Measurements from ENCODE around the gene HLA-DOA.

Gene HLA-DOA

GRCh38 chr6:33008944-33009861 lies at the start of gene HLA-DOA:
TSS of gene HLA-DOA (minus strand) at chr6:33009591.
- no peak for DNase-seq (ENCODE audit: low read depth in 3 of 3, low spot score in 1 of 3)

DNA sequence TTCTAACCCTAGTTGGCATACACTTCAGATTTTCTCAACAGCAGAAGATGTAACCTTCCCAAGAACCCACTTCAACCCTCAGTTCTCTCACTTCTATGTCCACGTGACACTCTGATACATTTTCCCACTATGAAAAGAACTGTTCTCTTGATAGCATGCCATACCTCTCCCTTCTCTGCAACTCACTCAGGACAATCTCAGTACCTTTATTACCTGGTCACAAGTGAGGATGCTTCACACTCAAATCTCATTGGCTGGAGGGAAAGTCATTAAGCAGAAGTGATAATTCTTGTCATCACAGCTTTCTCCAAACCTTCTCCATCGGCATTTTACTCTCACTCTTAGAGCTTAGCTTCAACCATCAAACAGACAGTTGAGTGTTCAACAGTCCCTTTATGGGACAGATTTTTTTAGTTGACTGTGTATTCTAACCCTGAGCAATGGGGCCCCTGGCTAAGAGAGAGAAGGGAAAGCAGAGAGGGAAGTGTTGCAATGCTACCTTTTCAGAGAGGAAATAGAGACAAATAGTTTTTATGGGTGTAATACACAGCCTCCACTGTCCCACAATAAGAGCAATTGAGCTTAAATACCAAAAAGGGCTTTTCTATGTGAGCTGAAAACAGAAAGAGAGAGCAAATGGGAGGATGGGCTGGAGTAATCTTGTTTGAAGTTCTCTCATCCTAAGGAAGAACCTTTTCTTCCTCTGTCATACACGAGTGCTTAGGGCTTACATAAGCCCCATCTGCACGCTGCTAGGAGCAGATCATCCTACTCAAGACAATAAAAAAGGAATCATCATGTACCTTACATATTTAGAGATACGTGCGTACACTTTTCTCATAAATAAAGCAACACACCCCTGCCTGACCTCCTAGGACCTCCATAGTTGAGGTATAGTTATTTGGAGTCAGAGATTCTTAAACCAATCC lies 48.1 kb upstream of the HLA-DOA start:
- DNase-seq (ENCODE audit: low read depth in 3 of 3, low spot score in 1 of 3), result no peak

GRCh38 chr6:33053230-33053629 lies 43.8 kb upstream of the HLA-DOA start:
- DNase-seq (ENCODE audit: low read depth in 3 of 3, low spot score in 1 of 3), result no peak

- no peak for DNase-seq (ENCODE audit: low read depth in 3 of 3, low spot score in 1 of 3)
Measured at GRCh38 chr6:33052627-33053026, 43.2 kb upstream of the HLA-DOA start.

GRCh38 chr6:33050014-33050810 lies 40.8 kb upstream of the HLA-DOA start:
- no peak for DNase-seq (ENCODE audit: low read depth in 3 of 3, low spot score in 1 of 3)

DNA sequence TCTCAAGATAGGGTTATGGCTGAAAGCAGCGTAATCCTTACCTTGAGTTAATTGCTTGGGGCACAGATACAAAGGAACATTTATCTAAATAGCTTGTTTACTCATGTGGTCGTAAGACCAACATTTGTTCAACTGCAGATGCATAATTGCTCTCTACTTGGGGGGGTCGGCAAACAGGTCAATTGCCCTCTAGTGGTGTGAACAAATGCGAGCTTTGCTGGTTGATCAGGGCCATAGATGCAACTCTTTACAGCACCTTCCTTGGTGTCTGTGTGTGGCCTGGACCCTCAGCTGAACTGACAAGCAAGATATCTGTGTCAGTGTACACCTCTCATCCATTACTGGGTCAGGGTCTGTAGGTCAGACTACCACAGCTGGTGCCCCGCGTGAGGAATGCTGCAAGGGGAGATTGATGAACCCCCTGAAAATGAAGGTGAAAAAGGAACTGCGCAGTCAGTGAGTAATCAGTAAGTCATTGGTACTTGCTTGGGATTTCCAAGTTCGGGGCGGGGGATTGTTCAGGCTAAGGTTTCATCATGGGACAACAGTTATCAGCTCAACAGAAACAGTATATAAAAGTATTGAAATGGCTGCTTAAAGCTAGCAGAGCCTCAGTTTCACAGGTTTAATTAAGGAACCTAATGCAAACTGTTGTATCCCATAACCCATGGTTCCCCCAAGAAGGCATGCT lies 40.1 kb upstream of the HLA-DOA start:
- DNase-seq (ENCODE audit: low read depth in 3 of 3, low spot score in 1 of 3), result no peak

DNA sequence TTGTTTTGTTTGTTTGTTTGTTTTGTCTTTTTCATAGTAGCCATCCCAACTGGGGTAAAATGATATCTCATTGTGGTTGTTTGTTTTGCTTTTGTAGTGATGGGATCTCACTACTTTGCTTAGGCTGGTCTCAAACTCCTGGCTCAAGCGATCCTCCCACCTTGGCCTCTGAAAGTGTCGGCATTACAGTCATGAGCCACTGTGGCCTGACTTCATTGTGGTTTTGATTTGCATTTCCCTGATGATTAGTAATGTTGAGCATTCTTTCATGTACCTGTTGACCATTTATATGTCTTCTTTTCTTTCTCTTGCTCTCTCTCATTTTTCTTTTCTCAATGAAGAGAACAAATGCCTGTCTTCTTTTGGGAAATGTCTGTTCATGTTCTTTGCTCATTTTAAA lies 30.8 kb upstream of the HLA-DOA start:
- DNase-seq (ENCODE audit: low read depth in 3 of 3, low spot score in 1 of 3), result no peak

GRCh38 chr6:33036535-33036934 lies 27.1 kb upstream of the HLA-DOA start:
- no peak for DNase-seq (ENCODE audit: low read depth in 3 of 3, low spot score in 1 of 3)

DNA sequence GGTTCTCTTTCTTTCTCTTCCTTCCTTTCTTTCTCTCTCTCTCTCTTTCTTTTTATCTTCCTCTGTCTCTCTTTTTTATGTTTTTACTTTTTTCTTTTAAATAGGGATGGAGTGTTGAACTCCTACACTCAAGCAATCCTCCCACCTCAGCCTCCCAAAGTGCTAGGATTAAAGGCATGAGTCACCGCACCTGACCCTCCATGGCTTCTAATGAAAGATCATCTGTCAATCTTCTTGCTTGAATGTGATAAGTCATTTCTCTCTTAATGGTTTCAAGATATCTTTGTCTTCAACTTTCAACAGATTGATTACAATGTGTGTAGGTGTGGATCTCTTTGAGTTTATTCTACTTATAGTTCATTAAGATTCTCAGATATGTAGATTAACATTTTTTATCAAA lies 25.2 kb upstream of the HLA-DOA start:
- DNase-seq (ENCODE audit: low read depth in 3 of 3, low spot score in 1 of 3), result no peak

- DNase-seq (ENCODE audit: low read depth in 3 of 3, low spot score in 1 of 3), result no peak
Measured at GRCh38 chr6:33030245-33030644, 20.9 kb upstream of the HLA-DOA start.

- no peak for DNase-seq (ENCODE audit: low read depth in 3 of 3, low spot score in 1 of 3)
Measured at GRCh38 chr6:33029328-33030184, 20.2 kb upstream of the HLA-DOA start.

DNA sequence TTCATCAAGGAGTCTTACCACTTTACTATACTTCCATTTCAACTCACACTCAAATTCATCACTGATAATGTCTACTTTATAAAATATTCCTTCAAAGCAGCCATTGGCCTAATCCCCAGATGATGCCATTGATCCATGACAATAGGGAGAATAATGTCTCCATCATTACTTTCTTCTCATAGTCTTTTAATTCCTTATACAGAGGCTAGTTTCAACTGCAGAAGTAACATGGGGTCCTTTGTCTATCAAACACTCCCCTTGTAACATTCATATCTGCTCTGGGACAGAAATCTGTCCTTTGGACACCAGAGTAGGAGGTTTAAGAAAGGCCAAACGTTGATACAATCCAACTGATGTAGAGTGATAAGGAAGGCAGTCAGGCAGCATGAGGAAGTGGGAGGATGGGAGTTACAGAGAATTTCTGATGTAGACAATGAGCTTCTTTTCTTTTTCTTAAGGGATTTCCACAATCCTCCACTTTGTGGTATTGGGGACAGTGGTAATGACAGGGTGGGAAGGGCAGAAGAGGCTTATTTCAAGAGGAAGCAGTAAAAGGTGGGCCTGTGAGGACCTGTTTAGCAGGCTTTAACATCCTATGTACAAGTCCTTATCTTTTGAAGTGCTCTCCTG lies 18.9 kb upstream of the HLA-DOA start:
- DNase-seq (ENCODE audit: low read depth in 3 of 3, low spot score in 1 of 3), result no peak

- no peak for DNase-seq (ENCODE audit: low read depth in 3 of 3, low spot score in 1 of 3)
Measured at GRCh38 chr6:33024521-33024920, 15.1 kb upstream of the HLA-DOA start.

GRCh38 chr6:33023536-33023935 lies 14.1 kb upstream of the HLA-DOA start:
- DNase-seq (ENCODE audit: low read depth in 3 of 3, low spot score in 1 of 3), result no peak

DNA sequence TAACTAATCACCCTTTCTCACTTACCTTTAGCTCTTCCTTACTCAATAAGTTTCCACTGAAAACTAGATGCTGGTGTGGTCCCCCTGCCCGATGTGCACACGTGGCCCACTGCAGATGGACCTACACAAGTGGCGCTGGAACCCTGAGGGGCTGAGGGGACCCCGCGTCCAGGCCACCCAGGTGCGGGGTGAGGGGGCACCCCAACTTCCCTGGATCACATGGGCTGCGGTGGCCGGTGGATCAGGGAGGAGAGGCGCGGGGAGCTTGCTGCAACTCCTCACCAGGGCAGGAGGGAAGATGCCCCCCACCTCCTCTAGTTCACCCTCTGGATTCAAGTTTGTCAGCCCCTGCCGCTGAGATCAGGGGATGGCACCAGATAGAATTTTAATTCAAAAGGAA lies 12.5 kb upstream of the HLA-DOA start:
- DNase-seq (ENCODE audit: low read depth in 3 of 3, low spot score in 1 of 3), result no peak

DNA sequence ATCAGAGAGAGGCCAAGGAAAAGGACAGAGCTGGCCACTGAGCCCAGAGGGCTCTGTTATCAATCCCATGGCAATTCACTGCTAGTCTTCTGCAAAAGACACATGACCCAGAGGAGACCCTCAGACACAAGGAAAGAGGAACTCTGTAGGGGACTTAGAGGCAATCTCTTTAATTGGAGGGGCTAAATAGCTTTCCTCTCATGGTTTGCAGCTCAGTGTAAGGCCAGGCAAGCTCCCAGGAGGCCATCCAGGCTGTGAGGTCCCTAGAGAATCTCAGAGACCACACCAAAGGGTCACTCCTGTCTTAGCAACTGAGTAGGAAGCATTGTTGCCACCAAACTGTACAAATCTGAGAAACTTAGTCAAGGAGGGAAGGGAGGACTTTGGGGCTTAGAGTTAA lies 10.0 kb upstream of the HLA-DOA start:
- no peak for DNase-seq (ENCODE audit: low read depth in 3 of 3, low spot score in 1 of 3)

- no peak for DNase-seq (ENCODE audit: low read depth in 3 of 3, low spot score in 1 of 3)
Measured at GRCh38 chr6:33018904-33019303, 9.5 kb upstream of the HLA-DOA start.

DNA sequence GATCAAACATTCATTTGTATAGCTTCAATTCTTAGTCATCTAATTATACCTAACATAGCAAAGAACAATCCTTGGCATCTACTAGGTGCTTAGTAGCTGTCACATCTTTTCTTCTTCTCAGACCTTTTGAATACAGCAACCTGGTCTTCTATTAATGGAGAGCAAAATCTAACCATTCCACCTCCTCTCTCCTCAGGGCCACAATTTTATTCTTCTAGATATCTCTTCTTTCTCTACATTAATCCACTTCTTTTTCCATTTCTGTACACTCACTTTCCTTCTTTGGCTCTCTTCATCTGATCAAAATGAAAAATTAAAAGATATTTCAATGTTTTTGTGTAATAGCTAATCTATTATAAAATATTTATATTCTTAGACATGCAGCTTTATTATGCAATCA lies 9.0 kb upstream of the HLA-DOA start:
- no peak for DNase-seq (ENCODE audit: low read depth in 3 of 3, low spot score in 1 of 3)

DNA sequence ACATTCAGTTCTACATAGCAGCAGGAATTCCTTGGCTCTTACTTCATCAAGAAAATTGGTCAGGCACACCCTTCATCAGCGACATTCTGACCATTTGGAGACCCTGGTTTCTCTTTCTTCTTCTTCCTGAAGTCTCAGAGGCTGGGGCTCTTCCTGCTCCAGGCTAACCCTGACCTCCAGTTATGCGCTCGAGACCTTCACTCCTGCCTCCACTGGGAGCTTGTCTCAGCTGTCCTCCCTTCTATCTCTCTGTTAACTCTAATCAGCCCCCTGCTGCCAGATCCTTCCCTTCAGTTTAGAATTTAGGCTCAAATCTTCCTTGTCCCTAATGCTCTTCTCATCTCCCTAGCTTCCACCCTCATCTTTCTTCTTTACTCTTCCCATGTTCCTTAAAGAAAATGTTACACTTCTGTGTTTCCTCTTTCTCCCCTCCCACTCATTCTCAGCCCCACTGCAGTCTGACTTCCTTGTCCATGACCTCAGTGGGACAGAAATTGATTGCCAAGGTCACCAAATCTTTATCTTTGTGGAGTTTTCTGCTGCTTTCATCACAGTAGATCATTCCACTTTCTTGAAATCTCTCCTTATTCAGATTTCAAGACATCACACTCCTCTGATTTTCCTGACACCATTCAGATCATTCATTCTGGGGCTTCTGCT lies 8.4 kb upstream of the HLA-DOA start:
- no peak for DNase-seq (ENCODE audit: low read depth in 3 of 3, low spot score in 1 of 3)

Measured in stimulated activated CD4-positive, alpha-beta T cell treated with anti-CD3 and anti-CD28 coated beads, TNF-alpha, amount 100 ng/mL, for 1 hour (primary cell).